Measurements from ENCODE around the gene RIMBP2.

The RIMBP2 gene

DNA sequence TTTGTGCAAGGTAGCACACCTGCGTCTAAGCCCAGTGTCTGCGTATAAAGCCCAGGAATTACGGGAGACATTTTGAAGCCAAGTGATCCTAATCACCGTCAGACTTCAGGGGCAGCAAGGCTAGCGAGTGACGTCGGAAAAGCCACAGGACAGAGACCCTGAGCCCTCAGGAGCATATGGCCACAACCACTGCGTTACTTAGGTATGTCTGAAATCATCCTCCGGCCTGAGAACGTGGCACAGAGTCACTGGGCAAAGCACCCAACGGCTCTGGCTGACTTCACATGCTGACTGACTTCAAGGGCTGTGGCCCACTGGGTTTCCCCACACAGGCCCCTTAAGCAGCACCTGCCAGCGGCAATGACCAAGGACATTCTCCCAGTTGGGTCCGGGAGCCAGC is 71.5 kb downstream of the RIMBP2 start:
- Histone ChIP-seq H3F3A (ENCODE audit: insufficient read depth, low read length) (no peaks in the 10 kb centered on the region), H3K79me2 (ENCODE audit: insufficient read depth, low read length) (no peaks in the 10 kb centered on the region), H3K9ac (ENCODE audit: low read length) (no peak overlapping the region), H3K4me3 (ENCODE audit: low read depth, low read length, poor library complexity, severe bottlenecking) (no peak overlapping the region), H3K27ac (ENCODE audit: low read depth, low read length, poor library complexity, severe bottlenecking) (no peak overlapping the region), H3K4me2 (ENCODE audit: low read length) (no peak overlapping the region), H3K4me1 (ENCODE audit: insufficient read depth, low read length, severe bottlenecking) (no peaks in the 10 kb centered on the region), H3K27me3 (ENCODE audit: insufficient read depth, low read length) (peaks cover 4% of the 10 kb centered on the region; the same call in 1 of the 2 replicates), H3K36me3 (ENCODE audit: insufficient read depth, low read length) (no peaks in the 10 kb centered on the region), H3K9me3 (ENCODE audit: low read length) (no peaks in the 10 kb centered on the region), H4K20me1 (ENCODE audit: insufficient read depth, low read length) (no peaks in the 10 kb centered on the region), H3K9me2 (ENCODE audit: low read depth, low read length) (no peaks in the 10 kb centered on the region), H2AFZ (ENCODE audit: low read length) (no peak overlapping the region)
- TF ChIP-seq EZH2 (IDR thresholded peaks at IDR 0.05; ENCODE audit: borderline replicate concordance, low read length) = no peak
- TF ChIP-seq, protein P1, sequence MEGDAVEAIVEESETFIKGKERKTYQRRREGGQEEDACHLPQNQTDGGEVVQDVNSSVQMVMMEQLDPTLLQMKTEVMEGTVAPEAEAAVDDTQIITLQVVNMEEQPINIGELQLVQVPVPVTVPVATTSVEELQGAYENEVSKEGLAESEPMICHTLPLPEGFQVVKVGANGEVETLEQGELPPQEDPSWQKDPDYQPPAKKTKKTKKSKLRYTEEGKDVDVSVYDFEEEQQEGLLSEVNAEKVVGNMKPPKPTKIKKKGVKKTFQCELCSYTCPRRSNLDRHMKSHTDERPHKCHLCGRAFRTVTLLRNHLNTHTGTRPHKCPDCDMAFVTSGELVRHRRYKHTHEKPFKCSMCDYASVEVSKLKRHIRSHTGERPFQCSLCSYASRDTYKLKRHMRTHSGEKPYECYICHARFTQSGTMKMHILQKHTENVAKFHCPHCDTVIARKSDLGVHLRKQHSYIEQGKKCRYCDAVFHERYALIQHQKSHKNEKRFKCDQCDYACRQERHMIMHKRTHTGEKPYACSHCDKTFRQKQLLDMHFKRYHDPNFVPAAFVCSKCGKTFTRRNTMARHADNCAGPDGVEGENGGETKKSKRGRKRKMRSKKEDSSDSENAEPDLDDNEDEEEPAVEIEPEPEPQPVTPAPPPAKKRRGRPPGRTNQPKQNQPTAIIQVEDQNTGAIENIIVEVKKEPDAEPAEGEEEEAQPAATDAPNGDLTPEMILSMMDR (IDR thresholded peaks at IDR 0.05; ENCODE audit: low read length) = no peak

DNA sequence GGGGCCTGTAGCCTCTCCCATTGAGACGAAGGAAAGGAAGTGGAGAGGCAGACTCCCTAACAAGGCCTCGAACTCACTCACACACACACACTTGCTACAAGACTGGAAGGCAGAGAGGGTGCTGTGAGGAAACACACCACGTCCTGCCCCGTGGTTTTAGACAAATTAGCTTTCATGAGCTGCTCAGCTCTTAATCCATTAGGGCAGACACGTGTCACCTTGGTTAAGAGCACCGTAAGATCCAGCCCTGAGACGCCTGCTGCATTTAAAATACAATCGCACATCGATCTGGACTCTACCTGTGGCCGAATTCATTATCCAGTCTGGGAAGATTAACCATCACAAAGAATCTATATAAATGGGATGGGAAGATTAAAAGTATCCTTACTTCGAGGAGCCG is 72.0 kb downstream of the RIMBP2 start:
- Histone ChIP-seq H3K36me3 (ENCODE audit: insufficient read depth, low read length) (no peaks in the 10 kb centered on the region), H3K27ac (ENCODE audit: low read depth, low read length, poor library complexity, severe bottlenecking) (no peak overlapping the region), H3K4me3 (ENCODE audit: low read depth, low read length, poor library complexity, severe bottlenecking) (no peak overlapping the region), H2AFZ (ENCODE audit: low read length) (no peak overlapping the region), H3F3A (ENCODE audit: insufficient read depth, low read length) (no peaks in the 10 kb centered on the region), H3K27me3 (ENCODE audit: insufficient read depth, low read length) (no peaks in the 10 kb centered on the region; the same call in 1 of the 2 replicates), H3K9me2 (ENCODE audit: low read depth, low read length) (no peaks in the 10 kb centered on the region), H3K4me1 (ENCODE audit: insufficient read depth, low read length, severe bottlenecking) (no peaks in the 10 kb centered on the region), H3K79me2 (ENCODE audit: insufficient read depth, low read length) (no peaks in the 10 kb centered on the region), H3K4me2 (ENCODE audit: low read length) (no peak overlapping the region), H3K9me3 (ENCODE audit: low read length) (no peaks in the 10 kb centered on the region), H4K20me1 (ENCODE audit: insufficient read depth, low read length) (no peaks in the 10 kb centered on the region), H3K9ac (ENCODE audit: low read length) (no peak overlapping the region)
- no peak for TF ChIP-seq EZH2 (IDR thresholded peaks at IDR 0.05; ENCODE audit: borderline replicate concordance, low read length)
- TF ChIP-seq, protein P1 (IDR thresholded peaks at IDR 0.05; ENCODE audit: low read length) = no peak

DNA sequence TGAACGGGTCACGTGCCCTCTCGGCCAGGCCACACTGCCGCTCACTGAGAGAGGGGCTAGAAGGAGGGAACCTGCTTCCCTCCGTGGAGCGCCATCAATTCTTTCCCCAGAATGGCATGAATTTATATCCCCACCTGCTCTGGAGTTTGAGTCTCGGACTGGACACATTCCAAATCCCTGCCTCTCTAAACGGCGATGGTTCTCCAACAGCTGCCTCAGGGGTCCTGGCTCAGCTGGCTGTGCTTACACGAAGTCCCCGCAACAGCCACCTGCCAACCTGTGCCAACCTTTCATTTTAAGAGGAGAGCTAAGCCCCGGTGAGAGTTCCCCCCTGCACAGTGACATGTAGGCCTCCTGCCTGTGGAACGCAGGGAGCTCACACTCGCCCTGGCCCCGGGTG is 73.2 kb downstream of the RIMBP2 start:
- TF ChIP-seq, protein P1 (IDR thresholded peaks at IDR 0.05; ENCODE audit: low read length) = no peak
- TF ChIP-seq EZH2 (IDR thresholded peaks at IDR 0.05; ENCODE audit: borderline replicate concordance, low read length) = no peak
- no peaks in the 10 kb centered on the region for H4K20me1 ChIP-seq (ENCODE audit: insufficient read depth, low read length)

More for the DNA sequence above, 73.2 kb downstream of the RIMBP2 start:
- no peak overlapping the region for H3K27ac ChIP-seq (ENCODE audit: low read depth, low read length, poor library complexity, severe bottlenecking)
- H3K36me3 ChIP-seq (ENCODE audit: insufficient read depth, low read length) = no peaks in the 10 kb centered on the region
- no peaks in the 10 kb centered on the region for H3K9me2 ChIP-seq (ENCODE audit: low read depth, low read length)
- H2AFZ ChIP-seq (ENCODE audit: low read length) = no peak overlapping the region
- H3K4me1 ChIP-seq (ENCODE audit: insufficient read depth, low read length, severe bottlenecking) = no peaks in the 10 kb centered on the region
- no peak overlapping the region for H3K4me3 ChIP-seq (ENCODE audit: low read depth, low read length, poor library complexity, severe bottlenecking)
- no peaks in the 10 kb centered on the region; the same call in 1 of the 2 replicates for H3K27me3 ChIP-seq (ENCODE audit: insufficient read depth, low read length)
- H3F3A ChIP-seq (ENCODE audit: insufficient read depth, low read length) = no peaks in the 10 kb centered on the region
- no peaks in the 10 kb centered on the region for H3K79me2 ChIP-seq (ENCODE audit: insufficient read depth, low read length)
- no peak overlapping the region for H3K9ac ChIP-seq (ENCODE audit: low read length)
- no peak overlapping the region for H3K4me2 ChIP-seq (ENCODE audit: low read length)
- H3K9me3 ChIP-seq (ENCODE audit: low read length) = no peaks in the 10 kb centered on the region
